Prostate gland (tissue), 2 donors: ENCODE results near the gene AHR. TPM values are rescaled to one million over a fixed set of nuclear protein-coding genes. Genes with fewer than 3 reads are reported as not detected.
A peak's percentile ranks its signal among the peaks of the same experiment; 100 is the strongest.

Experiments used
- DNase-seq: peaks from one replicate; pipeline ENCODE4 v3.0.0-alpha.2; 2019; ENCODE audit warnings: low spot score
- H3K27ac ChIP-seq, 2 donors: fragments of 200-600 bp; sonication (generic); 2 replicates each; pipeline ENCODE4 v1.5.1; 2017 to 2019
- H3K27me3 ChIP-seq: fragments of 200-600 bp; sonication (generic); replicated peaks from 2 replicates; pipeline ENCODE4 v1.5.1; 2019; ENCODE audit not compliant: insufficient read depth
- H3K36me3 ChIP-seq, 2 donors: fragments of 200-600 bp; sonication (generic); 1 replicate in 1 of 2; 2 replicates in 1 of 2; pipeline versions ENCODE4 v1.5.1 to v1.8.1; 2017 to 2019
- H3K4me1 ChIP-seq: fragments of 200-600 bp; sonication (generic); replicated peaks from 2 replicates; pipeline ENCODE4 v1.5.1; 2019
- H3K4me3 ChIP-seq, 2 donors: fragments of 200-600 bp; sonication (generic); 2 replicates each; pipeline ENCODE4 v1.5.1; 2017 to 2019
- H3K9me3 ChIP-seq: fragments of 200-600 bp; sonication (generic); 2 replicates; pipeline ENCODE4 v1.5.1; 2017
- POLR2A ChIP-seq: fragments of 450-650 bp; IDR thresholded peaks from one replicate; pipeline ENCODE4 v1.6.1; 2016; ENCODE audit warnings: antibody characterized with exemption, mild to moderate bottlenecking
- POLR2AphosphoS5 ChIP-seq: sonication (generic); formaldehyde crosslinking; IDR thresholded peaks from one replicate; pipeline ENCODE4 v1.6.1; 2017; ENCODE audit warnings: antibody characterized with exemption
- WGBS: methylation state at CpG from one replicate; pipeline ENCODE4 v1.1.5; 2018; 5-methylcytosine and 5-hydroxymethylcytosine counted together
- intact Hi-C: fragments of 100-400 bp; cut with DNase I; formaldehyde crosslinking; loops from one replicate; pipeline ENCODE4 v1.14.2; 2022
- total RNA-seq, 2 donors: library from RNA; depleted of rRNA; stranded (reverse); fragments of >200 nt; gene quantifications; one replicate each; pipeline ENCODE4 v1.1.0, GENCODE V29; 2016
- TF ChIP-seq, protein P1 (sequence below), 4 experiments: fragments of 200-600 bp in 2 of 4; fragments of 450-650 bp in 2 of 4; sonication (generic) in 2 of 4; IDR thresholded peaks; 1 replicate in 3 of 4; 2 replicates in 1 of 4; pipeline ENCODE4 v1.5.1; 2016 to 2019; ENCODE audit warnings: antibody characterized with exemption in 4 of 4, mild to moderate bottlenecking in 2 of 4, moderate library complexity in 2 of 4

AHR gene
- 10 to 100 TPM; 49.4 to 55.7 TPM for total RNA-seq

DNA sequence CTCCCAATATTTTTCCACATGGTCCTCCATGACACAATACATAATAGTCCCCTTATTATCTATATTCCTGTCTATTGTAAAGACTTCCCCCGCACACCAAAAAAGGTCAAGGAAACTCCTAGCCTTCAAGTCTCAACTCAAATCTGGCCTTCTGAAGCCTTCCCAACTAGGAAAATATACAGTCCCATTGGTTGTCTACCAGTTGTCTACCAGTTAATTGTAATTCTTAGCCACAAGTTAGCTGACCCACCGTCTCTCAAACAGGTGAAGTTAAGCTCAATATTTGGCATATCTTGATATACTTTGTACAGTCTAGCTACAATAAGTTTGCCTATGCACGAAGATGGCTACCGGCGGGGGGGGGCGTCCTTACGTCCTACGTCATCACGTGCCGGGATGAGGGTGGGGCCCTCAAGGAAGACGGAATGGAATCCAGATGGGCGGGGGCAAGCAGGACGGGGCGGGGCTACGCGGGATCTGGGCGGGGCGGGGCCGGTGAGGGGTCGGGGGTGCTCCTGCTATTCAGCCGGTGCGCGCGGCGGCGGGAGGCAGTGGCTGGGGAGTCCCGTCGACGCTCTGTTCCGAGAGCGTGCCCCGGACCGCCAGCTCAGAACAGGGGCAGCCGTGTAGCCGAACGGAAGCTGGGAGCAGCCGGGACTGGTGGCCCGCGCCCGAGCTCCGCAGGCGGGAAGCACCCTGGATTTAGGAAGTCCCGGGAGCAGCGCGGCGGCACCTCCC lies at the start of gene AHR:
TSS of gene AHR (plus strand) at position 551 of the 738 bp plus-strand sequence. CDS start 613 bp downstream, outside the sequence.
- Histone ChIP-seq H3K4me3 (peak within 1 kb of the TSS; percentile 76 to 91), H3K36me3 (no peaks in the 10 kb centered on the region), H3K4me1 (no peaks in the 10 kb centered on the region), H3K27me3 (no peaks in the 10 kb centered on the region), H3K27ac (peak within 1 kb of the TSS; percentile 86 to 88), H3K9me3 (no peaks in the 10 kb centered on the region)
- peak; percentile 92 for DNase-seq
- TF ChIP-seq POLR2AphosphoS5 (peak; percentile 77), POLR2A (peak; percentile 90)
- TF ChIP-seq, protein P1, sequence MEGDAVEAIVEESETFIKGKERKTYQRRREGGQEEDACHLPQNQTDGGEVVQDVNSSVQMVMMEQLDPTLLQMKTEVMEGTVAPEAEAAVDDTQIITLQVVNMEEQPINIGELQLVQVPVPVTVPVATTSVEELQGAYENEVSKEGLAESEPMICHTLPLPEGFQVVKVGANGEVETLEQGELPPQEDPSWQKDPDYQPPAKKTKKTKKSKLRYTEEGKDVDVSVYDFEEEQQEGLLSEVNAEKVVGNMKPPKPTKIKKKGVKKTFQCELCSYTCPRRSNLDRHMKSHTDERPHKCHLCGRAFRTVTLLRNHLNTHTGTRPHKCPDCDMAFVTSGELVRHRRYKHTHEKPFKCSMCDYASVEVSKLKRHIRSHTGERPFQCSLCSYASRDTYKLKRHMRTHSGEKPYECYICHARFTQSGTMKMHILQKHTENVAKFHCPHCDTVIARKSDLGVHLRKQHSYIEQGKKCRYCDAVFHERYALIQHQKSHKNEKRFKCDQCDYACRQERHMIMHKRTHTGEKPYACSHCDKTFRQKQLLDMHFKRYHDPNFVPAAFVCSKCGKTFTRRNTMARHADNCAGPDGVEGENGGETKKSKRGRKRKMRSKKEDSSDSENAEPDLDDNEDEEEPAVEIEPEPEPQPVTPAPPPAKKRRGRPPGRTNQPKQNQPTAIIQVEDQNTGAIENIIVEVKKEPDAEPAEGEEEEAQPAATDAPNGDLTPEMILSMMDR (IDR thresholded peaks at IDR 0.05) = no peak
- 5% methylated on average over 36 of the region's 46 CpGs for WGBS
- intact Hi-C loops = no loop called here

DNA sequence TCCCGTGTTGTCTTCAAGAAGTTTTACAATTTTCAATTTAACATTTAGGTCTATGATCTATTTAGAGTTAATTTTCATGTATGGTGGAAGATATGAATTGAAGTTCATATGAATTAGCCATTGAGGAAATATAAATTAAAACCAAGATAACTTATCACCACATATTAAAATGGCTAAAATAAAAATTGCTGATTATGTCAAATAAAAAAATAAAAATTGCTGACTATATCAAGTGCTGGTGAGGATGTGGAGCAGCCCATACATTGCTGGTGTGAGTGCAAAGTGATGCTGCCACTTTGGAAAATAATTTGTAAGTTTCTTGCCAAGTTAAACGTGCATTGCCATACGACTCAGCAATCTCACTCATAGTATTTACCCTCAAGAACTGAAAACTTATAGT lies 44.6 kb upstream of the AHR start:
- no peak for DNase-seq
- TF ChIP-seq POLR2A (no peak), POLR2AphosphoS5 (no peak)
- TF ChIP-seq, protein P1 (IDR thresholded peaks at IDR 0.05) = no peak
- no peaks in the 10 kb centered on the region for H3K9me3 ChIP-seq
- no peak overlapping the region for H3K27ac ChIP-seq
- H3K27me3 ChIP-seq = no peaks in the 10 kb centered on the region
- no peaks in the 10 kb centered on the region for H3K4me1 ChIP-seq
- no peak overlapping the region for H3K4me3 ChIP-seq
- no peaks in the 10 kb centered on the region for H3K36me3 ChIP-seq
- 91% methylated on average over 3 of the region's 3 CpGs for WGBS
- intact Hi-C loops = no loop called here

- no peak for TF ChIP-seq POLR2A
- TF ChIP-seq POLR2AphosphoS5 = no peak
- TF ChIP-seq, protein P1 (IDR thresholded peaks at IDR 0.05) = no peak
- Histone ChIP-seq H3K4me3 (no peak overlapping the region), H3K36me3 (no peaks in the 10 kb centered on the region), H3K27me3 (no peaks in the 10 kb centered on the region), H3K9me3 (no peaks in the 10 kb centered on the region), H3K4me1 (no peaks in the 10 kb centered on the region), H3K27ac (no peak overlapping the region)
- intact Hi-C loops = no loop called here
- no peak for DNase-seq
- WGBS = 75% methylated on average over 1 of the region's 1 CpG
Observed at GRCh38 chr7:17255926-17256325, 42.5 kb upstream of the AHR start.

- intact Hi-C loops = no loop called here
- TF ChIP-seq, protein P1 (IDR thresholded peaks at IDR 0.05) = no peak
- TF ChIP-seq POLR2A (no peak), POLR2AphosphoS5 (no peak)
- 40% methylated on average over 2 of the region's 2 CpGs for WGBS
- no peak overlapping the region for H3K27ac ChIP-seq
- H3K36me3 ChIP-seq = no peaks in the 10 kb centered on the region
- H3K27me3 ChIP-seq = no peaks in the 10 kb centered on the region
- H3K4me1 ChIP-seq = no peaks in the 10 kb centered on the region
- no peak for DNase-seq
- H3K4me3 ChIP-seq = no peak overlapping the region
- H3K9me3 ChIP-seq = no peaks in the 10 kb centered on the region
Observed at GRCh38 chr7:17256375-17256774, 42.1 kb upstream of the AHR start.

DNA sequence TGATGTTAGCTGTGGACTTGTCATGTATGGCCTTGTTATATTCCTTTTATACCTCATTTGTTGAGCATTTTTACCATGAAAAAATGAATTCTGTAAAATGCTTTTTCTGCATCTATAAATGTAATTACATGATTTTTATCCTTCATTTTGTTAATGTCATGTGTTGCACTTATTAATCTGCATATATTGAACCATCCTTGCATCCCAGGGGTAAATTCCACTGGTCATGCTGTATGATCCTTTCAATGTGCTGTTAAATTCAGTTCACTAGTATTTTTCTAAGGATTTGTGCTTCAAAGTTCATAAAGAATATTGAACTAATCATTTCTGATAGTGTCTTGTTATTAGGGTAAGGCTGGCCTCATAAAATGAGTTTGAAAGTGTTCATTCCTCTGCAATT lies 31.9 kb upstream of the AHR start:
- H3K9me3 ChIP-seq = no peaks in the 10 kb centered on the region
- intact Hi-C loops = no loop called here
- no peak overlapping the region for H3K4me3 ChIP-seq
- TF ChIP-seq, protein P1 (IDR thresholded peaks at IDR 0.05) = no peak
- no peak for TF ChIP-seq POLR2A
- TF ChIP-seq POLR2AphosphoS5 = no peak
- DNase-seq = no peak
- H3K27me3 ChIP-seq = no peaks in the 10 kb centered on the region
- no peaks in the 10 kb centered on the region for H3K4me1 ChIP-seq
- H3K36me3 ChIP-seq = no peaks in the 10 kb centered on the region
- no peak overlapping the region for H3K27ac ChIP-seq
